A549 (cell line): ENCODE measurements around the gene CELF2. TPM values are rescaled to one million over a fixed set of nuclear protein-coding genes. Genes with fewer than 3 reads are reported as not detected.

ENCODE experiments used
- ATAC-seq, 2 experiments: fragments of 200-7000 bp in 1 of 2; fragments of >200 bp in 1 of 2; cut with Nextera tagmentation in 1 of 2; cut with Tn5 transposase in 1 of 2; 3 replicates each; pipeline versions ENCODE4 v1.8.0 to v1.9.1; 2018 to 2020; ENCODE audit warnings: mild to moderate bottlenecking in 1 of 2, moderate library complexity in 1 of 2
- CTCF ChIA-PET: fragments of 300-600 bp; sonication (Branson Sonifier 250); formaldehyde crosslinking; extraction: SDS; loops from one replicate; lab custom pipeline; 2021; ENCODE audit warnings: antibody characterized with exemption, inconsistent platforms; lab: Yijun Ruan, JAX
- POLR2A ChIA-PET: fragments of 350-600 bp; formaldehyde crosslinking; extraction: SDS; loops from one replicate; lab custom pipeline; 2021; ENCODE audit warnings: antibody characterized with exemption, inconsistent platforms; lab: Yijun Ruan, JAX
- DNase-seq, 2 experiments: peaks; one replicate each; pipeline versions ENCODE4 v3.0.0 to v3.0.0-alpha.2; 2011 to 2016; ENCODE audit warnings: low read depth in 1 of 2, low spot score in 1 of 2
- FAIRE-seq: peaks from 2 replicates; lab custom pipeline; 2011; peaks lifted over from hg19 to GRCh38; lab: Jason Lieb, UNC
- H3K27ac ChIP-seq, 2 experiments: fragments of >200 bp; sonication (Bioruptor Twin); formaldehyde crosslinking; 3 replicates each; pipeline ENCODE4 v1.5.1; 2016 to 2017
- H3K4me1 ChIP-seq: fragments of >200 bp; sonication (Bioruptor Twin); formaldehyde crosslinking; 3 replicates; pipeline ENCODE4 v1.6.1; 2016
- H3K4me2 ChIP-seq: fragments of >200 bp; sonication (Bioruptor Twin); formaldehyde crosslinking; 3 replicates; pipeline ENCODE4 v1.6.1; 2016
- H3K4me3 ChIP-seq: fragments of >200 bp; sonication (Bioruptor Twin); formaldehyde crosslinking; 3 replicates; pipeline ENCODE4 v1.5.1; 2016
- H3K9me3 ChIP-seq: fragments of >200 bp; sonication (Bioruptor Twin); formaldehyde crosslinking; 3 replicates; pipeline ENCODE4 v1.6.1; 2016
- CEBPB ChIP-seq, 2 experiments: fragments of >200 bp in 1 of 2; sonication (Bioruptor Twin) in 1 of 2; formaldehyde crosslinking in 1 of 2; IDR thresholded peaks; 2 replicates each; pipeline ENCODE4 v1.6.1; 2012 to 2016
- CHD4 ChIP-seq: fragments of 200-600 bp; sonication (generic); IDR thresholded peaks from 2 replicates; pipeline ENCODE4 v1.6.1; 2016; ENCODE audit warnings: antibody characterized with exemption, mild to moderate bottlenecking, borderline replicate concordance
- CTCF ChIP-seq: fragments of >200 bp; sonication (Bioruptor Twin); formaldehyde crosslinking; IDR thresholded peaks from 3 replicates; pipeline ENCODE4 v1.5.1; 2016
- EHF ChIP-seq: fragments of 250-450 bp; sonication (Bioruptor Pico); IDR thresholded peaks from 2 replicates; pipeline ENCODE4 v1.5.0; 2020; ENCODE audit warnings: mild to moderate bottlenecking
- FOSB ChIP-seq: fragments of 250-450 bp; sonication (Bioruptor Pico); IDR thresholded peaks from 2 replicates; pipeline ENCODE4 v1.5.0; 2020; ENCODE audit warnings: mild to moderate bottlenecking, moderate library complexity
- GATA3 ChIP-seq: IDR thresholded peaks from 2 replicates; pipeline ENCODE4 v1.6.1; 2012; ENCODE audit warnings: borderline replicate concordance
- HDAC2 ChIP-seq: fragments of 200-600 bp; sonication (generic); IDR thresholded peaks from 2 replicates; pipeline ENCODE4 v1.6.1; 2016
- HEYL ChIP-seq: fragments of 250-450 bp; sonication (Bioruptor Pico); IDR thresholded peaks from 2 replicates; pipeline ENCODE4 v1.8.0; 2021; ENCODE audit warnings: mild to moderate bottlenecking, moderate library complexity
- HOXB13 ChIP-seq: fragments of 250-450 bp; sonication (Bioruptor Pico); IDR thresholded peaks from 2 replicates; pipeline ENCODE4 v1.5.0; 2020; ENCODE audit warnings: low read depth, mild to moderate bottlenecking, moderate library complexity
- HOXB5 ChIP-seq: fragments of 250-450 bp; sonication (Bioruptor Pico); IDR thresholded peaks from 2 replicates; pipeline ENCODE4 v1.5.0; 2020; ENCODE audit warnings: mild to moderate bottlenecking, moderate library complexity
- JUN ChIP-seq, 2 experiments: fragments of >200 bp; sonication (Bioruptor Twin); formaldehyde crosslinking; IDR thresholded peaks; 2 replicates in 1 of 2; 3 replicates in 1 of 2; pipeline ENCODE4 v1.6.1; 2016 to 2017
- MAFK ChIP-seq: fragments of 450-650 bp; IDR thresholded peaks from 2 replicates; pipeline ENCODE4 v1.6.1; 2014; ENCODE audit not compliant: partially characterized antibody
- MAZ ChIP-seq: fragments of 150-350 bp; IDR thresholded peaks from 2 replicates; pipeline ENCODE4 v1.6.1; 2014; ENCODE audit warnings: antibody characterized with exemption, low read depth, low read length, borderline replicate concordance
- NPAS2 ChIP-seq: fragments of 250-450 bp; sonication (Bioruptor Pico); IDR thresholded peaks from 2 replicates; pipeline ENCODE4 v1.8.0; 2022; ENCODE audit warnings: mild to moderate bottlenecking, moderate library complexity, borderline replicate concordance
- NR3C1 ChIP-seq: fragments of >200 bp; sonication (Bioruptor Twin); formaldehyde crosslinking; IDR thresholded peaks from 3 replicates; pipeline ENCODE4 v1.6.1; 2017
- PBX3 ChIP-seq: IDR thresholded peaks from 2 replicates; pipeline ENCODE4 v1.6.1; 2012
- RCOR1 ChIP-seq: fragments of 150-350 bp; IDR thresholded peaks from 2 replicates; pipeline ENCODE4 v1.6.1; 2014; ENCODE audit warnings: antibody characterized with exemption, low read length, low read depth
- RFX5 ChIP-seq: fragments of 450-650 bp; IDR thresholded peaks from 2 replicates; pipeline ENCODE4 v1.7.1; 2014; ENCODE audit warnings: antibody characterized with exemption, mild to moderate bottlenecking, moderate library complexity
- TFCP2L1 ChIP-seq: fragments of 250-450 bp; sonication (Bioruptor Pico); IDR thresholded peaks from 2 replicates; pipeline ENCODE4 v1.5.0; 2021; ENCODE audit warnings: mild to moderate bottlenecking
- WGBS: methylation state at CpG from one replicate; pipeline ENCODE4 v1.1.6; 2017; ENCODE audit errors: missing lambda C conversion rate; 5-methylcytosine and 5-hydroxymethylcytosine counted together
- polyA minus RNA-seq: library from RNA; depleted of rRNA, polyadenylated mRNA; stranded (reverse); fragments of >200 nt; gene quantifications from 2 replicates; pipeline ENCODE4 v1.2.3, GENCODE V29; 2011; rRNA and poly(A)+ RNA removed
- polyA plus RNA-seq, 4 experiments: library from polyadenylated mRNA; depleted of rRNA in 3 of 4; stranded (reverse); fragments of >200 nt; fragmentation: RNase III in 1 of 4; extraction: RNeasy Plus Mini Kit Qiagen cat#74134 plus additional on column Dnase treatment in 1 of 4; gene quantifications; 2 replicates in 3 of 4; 3 replicates in 1 of 4; pipeline ENCODE4 v1.2.3, GENCODE V29; 2011 to 2017
- TF ChIP-seq, protein P1 (sequence below): fragments of 150-350 bp; IDR thresholded peaks from 2 replicates; pipeline ENCODE4 v1.6.1; 2014; ENCODE audit warnings: low read depth, mild to moderate bottlenecking, low read length

Gene CELF2
- polyA plus RNA-seq (2011; rRNA removed): 0.03 and 0.04 TPM in 2 replicates
- polyA plus RNA-seq (2012; cell fraction: cytosol; rRNA removed): 0.01 TPM in 2 replicates
- polyA plus RNA-seq (2012; cell fraction: nucleus; rRNA removed): 0.01 and 0.04 TPM in 2 replicates
- polyA plus RNA-seq (2017; fragmentation: RNase III; extraction: RNeasy Plus Mini Kit Qiagen cat#74134 plus additional on column Dnase treatment): 0.01 to 0.04 TPM in 2 of 3 replicates, not detected in the other
- 0.10 TPM in 1 of 2 replicates, not detected in the other for polyA minus RNA-seq

DNA sequence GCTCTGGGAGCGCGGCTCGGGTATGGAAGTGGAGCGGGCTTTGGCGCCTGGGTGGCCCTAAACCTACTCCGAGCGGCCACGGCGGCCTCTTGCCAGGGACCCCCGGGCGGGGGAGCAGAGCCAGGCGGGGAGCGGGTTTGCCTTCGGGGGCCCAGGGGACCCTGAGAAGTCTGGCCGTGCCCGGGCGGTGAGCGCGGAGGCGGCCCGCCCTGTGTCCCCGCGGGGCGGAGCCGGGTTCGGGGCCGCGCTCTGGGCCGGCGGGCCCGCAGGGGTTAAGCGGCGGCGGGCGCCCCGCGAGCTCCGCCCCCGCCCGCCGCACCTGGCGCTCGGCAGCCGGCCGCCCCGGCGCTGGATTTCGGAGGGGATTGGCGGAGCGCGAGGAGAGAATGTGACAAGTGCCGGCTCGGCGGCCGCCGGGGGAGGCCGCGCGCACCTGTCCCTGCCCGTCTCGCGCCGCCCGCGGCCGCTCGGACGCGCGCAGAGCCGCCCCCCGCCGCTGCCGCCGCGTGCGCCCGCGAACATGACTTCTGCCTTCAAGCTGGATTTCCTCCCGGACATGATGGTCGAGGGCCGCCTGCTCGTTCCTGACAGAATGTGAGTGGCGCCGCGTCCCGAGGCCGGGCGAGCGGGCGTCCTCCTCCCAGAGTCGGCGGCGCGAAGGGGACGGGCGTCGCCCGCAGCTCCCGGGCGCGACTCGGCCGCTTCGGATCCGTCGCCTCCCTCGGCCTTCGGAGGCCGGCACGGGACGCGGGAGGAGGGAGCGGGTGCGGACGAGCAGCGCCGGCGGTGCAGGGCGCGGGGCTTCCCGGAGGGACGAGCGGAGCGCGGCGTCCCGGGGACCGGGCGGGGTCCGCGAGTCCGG lies at the start of gene CELF2:
Gene CELF2, plus strand, starts transcription at position 303 of the 862 bp plus-strand sequence. Its CDS starts 218 bp downstream, at position 521.
- TF ChIP-seq TFCP2L1 (CRISPR knock-in tag): no peak
- TF ChIP-seq HDAC2: no peak
- no peak for TF ChIP-seq HOXB13 (CRISPR knock-in tag)
- TF ChIP-seq RCOR1: no peak
- TF ChIP-seq PBX3: no peak
- no peak for TF ChIP-seq HOXB5 (CRISPR knock-in tag)
- no peak for TF ChIP-seq HEYL (CRISPR knock-in tag)
- TF ChIP-seq CEBPB (IDR thresholded peaks at IDR 0.05): no peak
- no peak for TF ChIP-seq CHD4
- TF ChIP-seq MAZ: no peak
- TF ChIP-seq CTCF: no peak
- no peak for TF ChIP-seq RFX5
- TF ChIP-seq GATA3: no peak
- TF ChIP-seq FOSB (CRISPR knock-in tag): no peak
- TF ChIP-seq NPAS2: no peak
- TF ChIP-seq NR3C1: no peak
- TF ChIP-seq JUN (IDR thresholded peaks at IDR 0.05): no peak
- ATAC-seq: peak; percentile 42 to 55; a peak in 4 of 6 replicates
- Histone ChIP-seq H3K4me3 (peak within 1 kb of the TSS; percentile 48), H3K9me3 (no peaks in the 10 kb centered on the region), H3K4me1 (peaks cover 7% of the 10 kb centered on the region; the same call in 1 of the 3 replicates), H3K4me2 (peak within 1 kb of the TSS; percentile 98), H3K27ac (peak within 1 kb of the TSS in 1 of 2 experiments; percentile 56; a peak in 2 of 6 replicates)
- WGBS: 11% methylated on average over 22 of the region's 133 CpGs
- ChIA-PET CTCF (no interaction called here), POLR2A (no interaction called here)
- DNase-seq: no peak
- FAIRE-seq: no peak

DNA sequence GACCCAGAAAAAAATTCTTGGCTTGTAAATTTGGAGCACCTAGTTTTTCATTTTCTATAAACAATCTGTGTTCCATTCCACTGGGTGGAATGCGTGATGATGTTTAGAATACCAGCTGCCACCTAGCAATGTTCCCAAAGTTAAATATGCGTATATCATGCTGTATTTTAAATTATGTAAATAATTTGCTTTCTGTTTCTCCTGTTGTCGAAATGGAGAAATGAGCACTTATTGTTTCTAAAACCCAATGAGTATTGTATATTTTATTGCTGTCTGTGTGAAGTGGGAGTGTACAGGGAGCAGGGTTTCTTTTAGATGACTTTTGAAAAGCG lies 49.4 kb upstream of the CELF2 start:
- Histone ChIP-seq H3K4me3 (no peak overlapping the region), H3K27ac (no peak overlapping the region), H3K4me2 (no peak overlapping the region), H3K9me3 (no peaks in the 10 kb centered on the region), H3K4me1 (no peaks in the 10 kb centered on the region)
- DNase-seq (no peak), ATAC-seq (no peak), FAIRE-seq (no peak)
- WGBS: 19% methylated on average over 4 of the region's 4 CpGs
- POLR2A ChIA-PET: no interaction called here
- TF ChIP-seq MAFK (no peak), RCOR1 (no peak), HDAC2 (no peak), RFX5 (no peak), HOXB5 (CRISPR knock-in tag) (no peak), EHF (CRISPR knock-in tag) (no peak)
- TF ChIP-seq, protein P1, sequence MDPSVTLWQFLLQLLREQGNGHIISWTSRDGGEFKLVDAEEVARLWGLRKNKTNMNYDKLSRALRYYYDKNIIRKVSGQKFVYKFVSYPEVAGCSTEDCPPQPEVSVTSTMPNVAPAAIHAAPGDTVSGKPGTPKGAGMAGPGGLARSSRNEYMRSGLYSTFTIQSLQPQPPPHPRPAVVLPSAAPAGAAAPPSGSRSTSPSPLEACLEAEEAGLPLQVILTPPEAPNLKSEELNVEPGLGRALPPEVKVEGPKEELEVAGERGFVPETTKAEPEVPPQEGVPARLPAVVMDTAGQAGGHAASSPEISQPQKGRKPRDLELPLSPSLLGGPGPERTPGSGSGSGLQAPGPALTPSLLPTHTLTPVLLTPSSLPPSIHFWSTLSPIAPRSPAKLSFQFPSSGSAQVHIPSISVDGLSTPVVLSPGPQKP: no peak
- CTCF ChIA-PET: no interaction called here
